ENCODE data around the gene GALNT13. TPM values are rescaled to one million over a fixed set of nuclear protein-coding genes. Genes with fewer than 3 reads are reported as not detected.

The GALNT13 gene
- total RNA-seq, 1 donor from 2014 or later: not detected

GRCh38 chr2:154338352-154338967 lies 466.7 kb downstream of the GALNT13 start:
- ATAC-seq (ENCODE audit: low read depth): no peak
- CTCF ChIA-PET: no interaction called here
- no peaks in the 10 kb centered on the region for H3K4me1 Mint-ChIP-seq

GRCh38 chr2:154343282-154343681 lies 471.6 kb downstream of the GALNT13 start:
- CTCF ChIA-PET: no interaction called here
- POLR2A ChIA-PET: no interaction called here
- Mint-ChIP-seq H3K9me3 (peaks cover 5% of the 10 kb centered on the region), H3K4me3 (no peak overlapping the region), H3K27me3 (no peaks in the 10 kb centered on the region), H3K36me3 (ENCODE audit: low read depth) (no peaks in the 10 kb centered on the region), H3K27ac (no peak overlapping the region), H3K4me1 (no peaks in the 10 kb centered on the region)
- intact Hi-C loops (cut with micrococcal nuclease): no loop called here
- no peak for TF ChIP-seq CTCF (IDR thresholded peaks at IDR 0.05)
- ATAC-seq (ENCODE audit: low read depth) (no peak), DNase-seq (no peak)

More at GRCh38 chr2:154338352-154338967, 466.7 kb downstream of the GALNT13 start:
- Mint-ChIP-seq H3K9me3 (peaks cover 3% of the 10 kb centered on the region), H3K27me3 (no peaks in the 10 kb centered on the region), H3K36me3 (ENCODE audit: low read depth) (no peaks in the 10 kb centered on the region), H3K27ac (no peak overlapping the region), H3K4me3 (no peak overlapping the region)
- no peak for TF ChIP-seq CTCF (IDR thresholded peaks at IDR 0.05)
- DNase-seq: no peak
- intact Hi-C loops (cut with micrococcal nuclease): no loop called here
- POLR2A ChIA-PET: no interaction called here

- Mint-ChIP-seq H3K36me3 (ENCODE audit: low read depth) (no peaks in the 10 kb centered on the region), H3K9me3 (peaks cover 11% of the 10 kb centered on the region), H3K27ac (no peak overlapping the region), H3K4me3 (no peak overlapping the region), H3K4me1 (no peaks in the 10 kb centered on the region), H3K27me3 (no peaks in the 10 kb centered on the region)
- DNase-seq (no peak), ATAC-seq (ENCODE audit: low read depth) (no peak)
- CTCF ChIA-PET: no interaction called here
- POLR2A ChIA-PET: no interaction called here
- intact Hi-C loops (cut with micrococcal nuclease): no loop called here
- TF ChIP-seq CTCF (IDR thresholded peaks at IDR 0.05): no peak
Observed at GRCh38 chr2:154350911-154351310, 479.2 kb downstream of the GALNT13 start.

- Mint-ChIP-seq H3K27me3 (no peaks in the 10 kb centered on the region), H3K36me3 (ENCODE audit: low read depth) (no peaks in the 10 kb centered on the region), H3K27ac (no peak overlapping the region), H3K4me3 (no peak overlapping the region), H3K4me1 (no peaks in the 10 kb centered on the region), H3K9me3 (peaks cover 4% of the 10 kb centered on the region)
- DNase-seq (no peak), ATAC-seq (ENCODE audit: low read depth) (no peak)
- ChIA-PET CTCF (no interaction called here), POLR2A (no interaction called here)
- intact Hi-C loops (cut with micrococcal nuclease): no loop called here
- no peak for TF ChIP-seq CTCF (IDR thresholded peaks at IDR 0.05)
Observed at GRCh38 chr2:154361276-154361675, 489.6 kb downstream of the GALNT13 start.

- POLR2A ChIA-PET: no interaction called here
Observed at GRCh38 chr2:154368153-154368552, 496.4 kb downstream of the GALNT13 start.

More at GRCh38 chr2:154368153-154368552, 496.4 kb downstream of the GALNT13 start:
- H3K27ac Mint-ChIP-seq: no peak overlapping the region
- H3K4me1 Mint-ChIP-seq: no peaks in the 10 kb centered on the region
- intact Hi-C loops (cut with micrococcal nuclease): no loop called here
- peaks cover 5% of the 10 kb centered on the region for H3K9me3 Mint-ChIP-seq
- no peak overlapping the region for H3K4me3 Mint-ChIP-seq
- no peaks in the 10 kb centered on the region for H3K27me3 Mint-ChIP-seq
- no peak for TF ChIP-seq CTCF (IDR thresholded peaks at IDR 0.05)
- ATAC-seq (ENCODE audit: low read depth): no peak
- H3K36me3 Mint-ChIP-seq (ENCODE audit: low read depth): no peaks in the 10 kb centered on the region
- DNase-seq: no peak
- CTCF ChIA-PET: no interaction called here

Data from activated B cell treated with CpG ODN at 0.5 μM for 24 hours (primary cell).